Measurements from ENCODE around the gene WWOX. TPM values are rescaled to one million over a fixed set of nuclear protein-coding genes. Genes with fewer than 3 reads are reported as not detected.

WWOX gene
- total and polyA plus RNA-seq, 2 donors (not counting 3 experiments of a cell fraction or from before 2014, with no cell fraction given): 6.2 to 12.5 TPM

DNA sequence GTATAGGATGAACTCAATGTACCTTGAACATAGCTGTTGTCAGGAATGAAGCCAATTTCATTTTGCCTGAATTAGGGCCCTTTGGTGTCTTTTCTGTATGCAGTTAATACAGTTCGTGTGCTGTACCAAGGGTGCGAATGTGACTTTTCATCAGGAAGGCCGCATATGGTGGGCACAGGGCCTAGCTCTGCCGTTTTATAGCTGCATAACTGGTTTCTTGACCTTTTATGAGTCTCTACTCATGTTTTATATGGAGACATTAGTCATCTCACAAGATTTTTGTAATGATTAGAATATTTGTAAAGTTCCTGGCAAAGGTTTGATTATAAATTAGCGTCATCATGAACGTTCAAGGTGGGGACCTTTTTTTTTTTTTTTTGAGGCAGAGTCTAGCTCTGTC is 989.5 kb downstream of the WWOX start:
- no peak overlapping the region for H3K4me3 ChIP-seq (replicated peaks in 1 of 3; ENCODE audit: insufficient read depth in 1 of 3, low read depth in 1 of 3, low read length in 3 of 3)
- H4K20me1 ChIP-seq (replicated peaks; ENCODE audit: control insufficient read depth, extremely low read depth, insufficient read depth, low read length): no peaks in the 10 kb centered on the region
- dilution Hi-C loops (cut with MboI; ENCODE audit: extremely low pct_ligation_motif_present, low sequenced_read_pairs): no loop called here
- no peaks in the 10 kb centered on the region for H3K9me1 ChIP-seq (replicated peaks; ENCODE audit: control insufficient read depth, extremely low read depth, insufficient read depth, low read length)
- intact Hi-C loops (cut with micrococcal nuclease): no loop called here
- ChIA-PET POLR2A (no interaction called here), CTCF (no interaction called here)
- peaks cover 2% of the 10 kb centered on the region for H3K9me3 ChIP-seq (replicated peaks; ENCODE audit: control insufficient read depth, insufficient read depth, low read length)
- H3K79me2 ChIP-seq (ENCODE audit: control insufficient read depth, insufficient read depth, low read length): no peaks in the 10 kb centered on the region
- no peaks in the 10 kb centered on the region for H3K27me3 ChIP-seq (ENCODE audit: control insufficient read depth in 2 of 2, insufficient read depth in 2 of 2, low read length in 2 of 2)
- no peak overlapping the region for H3K4me2 ChIP-seq (ENCODE audit: insufficient read depth, low read length)
- H3K4me1 ChIP-seq (ENCODE audit: control insufficient read depth, extremely low read depth, insufficient read depth, low read length): no peaks in the 10 kb centered on the region
- BruUV-seq (replicated peaks): no TSS peak
- H3K9ac ChIP-seq (replicated peaks; ENCODE audit: extremely low read depth, insufficient read depth, low read length): no peak overlapping the region
- TF ChIP-seq MYC (IDR thresholded peaks at IDR 0.05; ENCODE audit: low read depth, low read length) (no peak), GATA2 (IDR thresholded peaks at IDR 0.05; ENCODE audit: insufficient read depth, insufficient read length, low read depth, low read length) (no peak), POLR2AphosphoS5 (IDR thresholded peaks at IDR 0.05; ENCODE audit: insufficient read depth, low read depth, low read length) (no peak), POLR2A (IDR thresholded peaks at IDR 0.05; ENCODE audit: low read depth, low read length) (no peak), JUN (IDR thresholded peaks at IDR 0.05; ENCODE audit: borderline replicate concordance, insufficient read depth, insufficient read length, low read depth) (no peak), FOS (IDR thresholded peaks at IDR 0.05; ENCODE audit: borderline replicate concordance, insufficient read depth, low read length) (no peak), EZH2 (IDR thresholded peaks at IDR 0.05; ENCODE audit: borderline replicate concordance, low read depth, low read length, severe bottlenecking) (no peak)
- TF ChIP-seq, protein P1, sequence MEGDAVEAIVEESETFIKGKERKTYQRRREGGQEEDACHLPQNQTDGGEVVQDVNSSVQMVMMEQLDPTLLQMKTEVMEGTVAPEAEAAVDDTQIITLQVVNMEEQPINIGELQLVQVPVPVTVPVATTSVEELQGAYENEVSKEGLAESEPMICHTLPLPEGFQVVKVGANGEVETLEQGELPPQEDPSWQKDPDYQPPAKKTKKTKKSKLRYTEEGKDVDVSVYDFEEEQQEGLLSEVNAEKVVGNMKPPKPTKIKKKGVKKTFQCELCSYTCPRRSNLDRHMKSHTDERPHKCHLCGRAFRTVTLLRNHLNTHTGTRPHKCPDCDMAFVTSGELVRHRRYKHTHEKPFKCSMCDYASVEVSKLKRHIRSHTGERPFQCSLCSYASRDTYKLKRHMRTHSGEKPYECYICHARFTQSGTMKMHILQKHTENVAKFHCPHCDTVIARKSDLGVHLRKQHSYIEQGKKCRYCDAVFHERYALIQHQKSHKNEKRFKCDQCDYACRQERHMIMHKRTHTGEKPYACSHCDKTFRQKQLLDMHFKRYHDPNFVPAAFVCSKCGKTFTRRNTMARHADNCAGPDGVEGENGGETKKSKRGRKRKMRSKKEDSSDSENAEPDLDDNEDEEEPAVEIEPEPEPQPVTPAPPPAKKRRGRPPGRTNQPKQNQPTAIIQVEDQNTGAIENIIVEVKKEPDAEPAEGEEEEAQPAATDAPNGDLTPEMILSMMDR (IDR thresholded peaks at IDR 0.05; ENCODE audit: extremely low read depth in 1 of 2, insufficient read depth in 1 of 2, low read depth in 1 of 2, low read length in 2 of 2): no peak
- FAIRE-seq (no peak), DNase-seq (ENCODE audit: low read depth, low spot score) (no peak)
- no peak overlapping the region for H3K27ac ChIP-seq (ENCODE audit: insufficient read depth, low read depth, low read length)
- no peak overlapping the region for H2AFZ ChIP-seq (ENCODE audit: low read depth, low read length)
- H3K36me3 ChIP-seq (ENCODE audit: control insufficient read depth in 2 of 2, extremely low read depth in 1 of 2, insufficient read depth in 2 of 2, low read length in 2 of 2): no peaks in the 10 kb centered on the region
